HepG2 (cell line): ENCODE data around the gene RILPL1. TPM values are rescaled to one million over a fixed set of nuclear protein-coding genes. Genes with fewer than 3 reads are reported as not detected.

Experiments
- ATAC-seq: fragments of 200-7000 bp; cut with Tn5 transposase; 3 replicates; pipeline ENCODE4 v1.9.1; 2020; ENCODE audit warnings: mild to moderate bottlenecking, moderate library complexity
- BruUV-seq: library from RNA; stranded (reverse); fragments of 400-500 nt; replicated peaks from 2 replicates; lab custom pipeline; 2021; lab: Mats Ljungman, UMichigan
- CTCF ChIA-PET: fragments of 300-600 bp; formaldehyde crosslinking; extraction: SDS; loops from one replicate; lab custom pipeline; 2021; ENCODE audit warnings: low total read pairs, inconsistent platforms, low intra/inter-chr PET ratio; lab: Yijun Ruan, JAX
- POLR2A ChIA-PET: fragments of 350-600 bp; sonication (Branson Sonifier 250); formaldehyde crosslinking; loops from one replicate; lab custom pipeline; 2020; ENCODE audit warnings: antibody characterized with exemption, inconsistent platforms; lab: Yijun Ruan, JAX
- DNase-seq: peaks from one replicate; pipeline ENCODE4 v3.0.0-alpha.2; 2015; ENCODE audit warnings: low spot score
- FAIRE-seq: peaks from 3 replicates; lab custom pipeline; 2011; peaks lifted over from hg19 to GRCh38; lab: Jason Lieb, UNC
- H2AFZ ChIP-seq: one replicate; pipeline ENCODE4 v1.6.1; 2011; ENCODE audit warnings: low read length, inconsistent platforms
- H3K27ac ChIP-seq: fragments of 300-600 bp; 3 replicates; pipeline ENCODE4 v1.8.0; 2011; ENCODE audit warnings: mixed run types, mild to moderate bottlenecking, mixed read lengths, low read length, inconsistent platforms; ENCODE audit not compliant: insufficient read depth; ENCODE audit errors: extremely low read length
- H3K27me3 ChIP-seq, 2 experiments: fragments of 200-600 bp in 1 of 2; 2 replicates in 1 of 2; 3 replicates in 1 of 2; pipeline versions ENCODE4 v1.6.0 to v1.8.0; 2011; ENCODE audit warnings: low read length in 2 of 2, mild to moderate bottlenecking in 2 of 2, moderate library complexity in 2 of 2, inconsistent platforms in 1 of 2; ENCODE audit not compliant: insufficient read depth in 2 of 2, control insufficient read depth in 1 of 2
- H3K36me3 ChIP-seq, 2 experiments: fragments of 200-600 bp in 1 of 2; replicated peaks in 1 of 2; 2 replicates in 1 of 2; 3 replicates in 1 of 2; pipeline versions ENCODE4 v1.5.1 to v1.8.0; 2011; ENCODE audit warnings: low read length in 2 of 2, inconsistent platforms in 1 of 2; ENCODE audit not compliant: insufficient read depth in 2 of 2, control insufficient read depth in 1 of 2
- H3K4me1 ChIP-seq: 2 replicates; pipeline ENCODE4 v1.5.1; 2012; ENCODE audit warnings: low read length, inconsistent platforms; ENCODE audit not compliant: insufficient read depth
- H3K4me2 ChIP-seq: 2 replicates; pipeline ENCODE4 v1.6.0; 2011; ENCODE audit warnings: low read depth, low read length, inconsistent platforms
- H3K4me3 ChIP-seq, 3 experiments: fragments of 200-600 bp in 1 of 3; sonication (generic), shearing (Covaris generic) in 1 of 3; replicated peaks in 1 of 3; 2 replicates each; pipeline ENCODE4 v1.5.1; 2011 to 2016; ENCODE audit warnings: low read length in 3 of 3, inconsistent platforms in 2 of 3, low read depth in 2 of 3, mild to moderate bottlenecking in 2 of 3, control low read depth in 1 of 3, mixed read lengths in 1 of 3; ENCODE audit not compliant: insufficient read depth in 1 of 3
- H3K79me2 ChIP-seq: one replicate; pipeline ENCODE4 v1.6.1; 2011; ENCODE audit warnings: low read length, inconsistent platforms; ENCODE audit not compliant: insufficient read depth
- H3K9ac ChIP-seq: 2 replicates; pipeline ENCODE4 v1.6.0; 2011; ENCODE audit warnings: mild to moderate bottlenecking, low read depth, low read length, inconsistent platforms; ENCODE audit not compliant: insufficient read depth
- H3K9me3 ChIP-seq: 2 replicates; pipeline ENCODE4 v1.5.1; 2012; ENCODE audit warnings: mild to moderate bottlenecking, low read length
- H4K20me1 ChIP-seq: 2 replicates; pipeline ENCODE4 v1.6.0; 2011; ENCODE audit warnings: inconsistent platforms, mild to moderate bottlenecking, low read length, moderate library complexity; ENCODE audit not compliant: insufficient read depth
- BHLHE40 ChIP-seq: IDR thresholded peaks from 2 replicates; pipeline ENCODE4 v1.6.1; 2011; ENCODE audit warnings: low read length, improper control_type of control experiment
- CBX2 ChIP-seq, 2 experiments: fragments of 200-600 bp in 1 of 2; sonication (generic); formaldehyde crosslinking in 1 of 2; IDR thresholded peaks; 2 replicates each; pipeline versions ENCODE4 v1.7.0 to v1.8.1; 2018 to 2022; ENCODE audit warnings: low read depth in 2 of 2, low read length in 1 of 2, mild to moderate bottlenecking in 1 of 2, missing genetic modification reagents in 1 of 2
- EHMT2 ChIP-seq: fragments of 200-600 bp; sonication (generic); IDR thresholded peaks from 2 replicates; pipeline ENCODE4 v1.7.0; 2017; ENCODE audit warnings: antibody characterized with exemption, low read depth, low read length, borderline replicate concordance
- FOXA3 ChIP-seq: IDR thresholded peaks from 2 replicates; pipeline ENCODE4 v1.6.1; 2016; ENCODE audit warnings: missing genetic modification reagents, missing compliant biosample characterization
- HMG20B ChIP-seq: conservative IDR thresholded peaks from 2 replicates; pipeline ENCODE4 v1.6.1; 2016; ENCODE audit warnings: missing genetic modification reagents, missing compliant biosample characterization
- MED1 ChIP-seq: sonication (generic); formaldehyde crosslinking; IDR thresholded peaks from 2 replicates; pipeline ENCODE4 v1.4.0; 2020; ENCODE audit warnings: missing genetic modification reagents
- TCF7 ChIP-seq: sonication (generic); IDR thresholded peaks from 2 replicates; pipeline ENCODE4 v1.6.1; 2016; ENCODE audit warnings: antibody characterized with exemption, low read depth
- TCF7L2 ChIP-seq: IDR thresholded peaks from 2 replicates; pipeline ENCODE4 v1.6.1; 2011; ENCODE audit warnings: mild to moderate bottlenecking, low read depth, low read length, moderate library complexity
- ZNF460 ChIP-seq: sonication (generic); formaldehyde crosslinking; IDR thresholded peaks from 2 replicates; pipeline ENCODE4 v1.5.1; 2020; ENCODE audit warnings: missing genetic modification reagents, mild to moderate bottlenecking, borderline replicate concordance
- WGBS: methylation state at CpG from one replicate; pipeline ENCODE4 v1.1.6; 2017; ENCODE audit warnings: low lambda C conversion rate; 5-methylcytosine and 5-hydroxymethylcytosine counted together
- in situ Hi-C: cut with HindIII; loops from 2 replicates; pipeline ENCODE4 v1.10.0; 2017; ENCODE audit warnings: low pct_unique_long_range_greater_than_20kb; ENCODE audit not compliant: extremely low pct_ligation_motif_present
- intact Hi-C: fragments of 100-400 bp; cut with micrococcal nuclease; formaldehyde crosslinking; loops from one replicate; pipeline ENCODE4 v1.10.0; 2022; ENCODE audit not compliant: unreplicated experiment
- polyA plus RNA-seq, 8 experiments: library from polyadenylated mRNA; depleted of rRNA in 3 of 8; stranded (reverse) in 7 of 8; unstranded in 1 of 8; fragments of >200 nt; fragmentation: Illumina TruSeq in 4 of 8; extraction: Trizol in 4 of 8; gene quantifications; 2 replicates each; pipeline versions ENCODE4 v1.2.1 to v1.2.3, GENCODE V29; 2011 to 2016; ENCODE audit warnings: low read depth in 4 of 8, missing spikeins in 1 of 8, mixed read lengths in 1 of 8; ENCODE audit not compliant: insufficient read depth in 1 of 8
- total RNA-seq, 5 experiments: library from RNA; depleted of rRNA; stranded (reverse); fragments of >200 nt; fragmentation: Illumina TruSeq; extraction: Trizol; gene quantifications; 2 replicates each; pipeline ENCODE4 v1.2.3, GENCODE V29; 2016; ENCODE audit warnings: low read depth in 1 of 5
- TF ChIP-seq, protein P1 (sequence below): IDR thresholded peaks from 2 replicates; pipeline ENCODE4 v1.6.1; 2012; ENCODE audit warnings: low read depth, low read length, improper control_type of control experiment
- TF ChIP-seq, protein P2 (sequence below): sonication (generic); formaldehyde crosslinking; IDR thresholded peaks from 2 replicates; pipeline ENCODE4 v1.8.1; 2023; ENCODE audit warnings: mild to moderate bottlenecking, inconsistent platforms, moderate library complexity, missing genetic modification reagents, borderline replicate concordance
- TF ChIP-seq, protein P3 (sequence below): sonication (generic); formaldehyde crosslinking; IDR thresholded peaks from 2 replicates; pipeline ENCODE4 v1.4.0; 2020; ENCODE audit warnings: mild to moderate bottlenecking, missing genetic modification reagents

Gene RILPL1
- total and polyA plus RNA-seq, 2 of the 13 experiments (the other 11 are each of a cell fraction or from before 2014, with no cell fraction given): 5.8 to 28.4 TPM

DNA sequence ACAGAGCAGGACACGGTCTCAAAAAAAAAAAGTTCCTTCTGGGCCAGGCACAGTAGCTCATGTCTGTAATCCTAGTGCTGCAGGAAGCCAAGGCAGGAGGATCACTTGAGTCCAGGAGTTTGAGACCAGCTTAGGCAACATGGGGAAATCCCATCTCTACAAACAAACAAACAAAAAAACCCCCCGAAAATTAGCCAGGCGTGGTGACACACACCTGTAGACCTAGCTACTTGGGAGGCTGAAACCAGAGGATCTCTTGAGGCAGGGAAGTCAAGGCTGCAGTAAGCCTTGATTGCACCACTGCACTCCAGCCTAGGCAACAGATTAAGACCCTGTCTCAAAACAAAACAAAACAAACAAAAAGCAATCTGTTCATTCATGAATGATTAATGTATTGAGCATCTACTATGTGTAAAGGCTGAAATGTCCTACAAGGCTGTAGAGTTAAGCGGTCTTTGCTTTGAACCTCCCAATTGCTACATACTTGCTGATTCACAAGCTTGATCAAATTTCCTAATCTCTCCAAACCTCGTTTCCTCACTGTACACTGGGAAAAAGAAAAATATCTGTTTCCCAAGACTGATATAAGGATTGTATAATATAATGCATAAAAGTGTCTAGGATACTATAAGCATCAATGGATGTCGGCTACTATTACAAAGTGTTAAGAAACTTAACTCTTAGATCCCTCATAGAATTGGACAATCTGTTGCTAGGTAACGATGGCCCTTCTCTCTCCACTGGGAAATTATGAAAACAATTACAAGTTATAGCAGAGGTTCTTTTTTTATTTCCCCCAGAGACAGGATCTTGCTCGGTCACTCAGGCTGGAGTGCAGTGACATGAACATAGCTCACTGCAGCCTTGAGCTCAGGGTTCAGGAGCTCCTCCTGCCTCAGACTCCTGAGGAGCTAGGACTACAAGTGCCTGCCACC is 89.2 kb downstream of the RILPL1 start:
- DNase-seq (peak; percentile 78), FAIRE-seq (no peak), ATAC-seq (peak; percentile 27)
- H3K9me3 ChIP-seq: no peaks in the 10 kb centered on the region
- H3K36me3 ChIP-seq: no peaks in the 10 kb centered on the region
- in situ Hi-C loops: no loop called here
- no peak overlapping the region for H3K4me3 ChIP-seq
- H2AFZ ChIP-seq: no peak overlapping the region
- no peak overlapping the region for H3K9ac ChIP-seq
- no peak overlapping the region for H3K27ac ChIP-seq
- intact Hi-C loops: no loop called here
- no TSS peak for BruUV-seq
- WGBS: 22% methylated on average over 8 of the region's 8 CpGs
- ChIA-PET POLR2A (no interaction called here), CTCF (no interaction called here)
- no peaks in the 10 kb centered on the region for H4K20me1 ChIP-seq
- peaks cover 53% of the 10 kb centered on the region for H3K4me1 ChIP-seq
- no peaks in the 10 kb centered on the region for H3K79me2 ChIP-seq
- no peaks in the 10 kb centered on the region for H3K27me3 ChIP-seq
- H3K4me2 ChIP-seq: no peak overlapping the region
- TF ChIP-seq MED1: no peak
- TF ChIP-seq TCF7L2: peak; percentile 23; the same call in 1 of the 2 replicates
- TF ChIP-seq, protein P1, sequence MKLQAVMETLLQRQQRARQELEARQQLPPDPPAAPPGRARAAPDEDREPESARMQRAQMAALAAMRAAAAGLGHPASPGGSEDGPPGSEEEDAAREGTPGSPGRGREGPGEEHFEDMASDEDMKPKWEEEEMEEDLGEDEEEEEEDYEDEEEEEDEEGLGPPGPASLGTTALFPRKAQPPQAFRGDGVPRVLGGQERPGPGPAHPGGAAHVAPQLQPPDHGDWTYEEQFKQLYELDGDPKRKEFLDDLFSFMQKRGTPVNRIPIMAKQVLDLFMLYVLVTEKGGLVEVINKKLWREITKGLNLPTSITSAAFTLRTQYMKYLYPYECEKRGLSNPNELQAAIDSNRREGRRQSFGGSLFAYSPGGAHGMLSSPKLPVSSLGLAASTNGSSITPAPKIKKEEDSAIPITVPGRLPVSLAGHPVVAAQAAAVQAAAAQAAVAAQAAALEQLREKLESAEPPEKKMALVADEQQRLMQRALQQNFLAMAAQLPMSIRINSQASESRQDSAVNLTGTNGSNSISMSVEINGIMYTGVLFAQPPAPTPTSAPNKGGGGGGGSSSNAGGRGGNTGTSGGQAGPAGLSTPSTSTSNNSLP: peak; percentile 78
- peak; percentile 50; the same call in 1 of the 2 replicates for TF ChIP-seq TCF7
- TF ChIP-seq HMG20B (CRISPR knock-in tag): no peak
- TF ChIP-seq, protein P2, sequence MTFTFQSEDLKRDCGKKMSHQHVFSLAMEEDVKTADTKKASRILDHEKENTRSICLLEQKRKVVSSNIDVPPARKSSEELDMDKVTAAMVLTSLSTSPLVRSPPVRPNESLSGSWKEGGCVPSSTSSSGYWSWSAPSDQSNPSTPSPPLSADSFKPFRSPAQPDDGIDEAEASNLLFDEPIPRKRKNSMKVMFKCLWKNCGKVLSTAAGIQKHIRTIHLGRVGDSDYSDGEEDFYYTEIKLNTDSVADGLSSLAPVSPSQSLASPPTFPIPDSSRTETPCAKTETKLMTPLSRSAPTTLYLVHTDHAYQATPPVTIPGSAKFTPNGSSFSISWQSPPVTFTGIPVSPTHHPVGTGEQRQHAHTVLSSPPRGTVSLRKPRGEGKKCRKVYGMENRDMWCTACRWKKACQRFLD (CRISPR knock-in tag): no peak
- TF ChIP-seq EHMT2: no peak
- TF ChIP-seq BHLHE40: no peak
- TF ChIP-seq ZNF460 (CRISPR knock-in tag): peak; percentile 79
- TF ChIP-seq, protein P3, sequence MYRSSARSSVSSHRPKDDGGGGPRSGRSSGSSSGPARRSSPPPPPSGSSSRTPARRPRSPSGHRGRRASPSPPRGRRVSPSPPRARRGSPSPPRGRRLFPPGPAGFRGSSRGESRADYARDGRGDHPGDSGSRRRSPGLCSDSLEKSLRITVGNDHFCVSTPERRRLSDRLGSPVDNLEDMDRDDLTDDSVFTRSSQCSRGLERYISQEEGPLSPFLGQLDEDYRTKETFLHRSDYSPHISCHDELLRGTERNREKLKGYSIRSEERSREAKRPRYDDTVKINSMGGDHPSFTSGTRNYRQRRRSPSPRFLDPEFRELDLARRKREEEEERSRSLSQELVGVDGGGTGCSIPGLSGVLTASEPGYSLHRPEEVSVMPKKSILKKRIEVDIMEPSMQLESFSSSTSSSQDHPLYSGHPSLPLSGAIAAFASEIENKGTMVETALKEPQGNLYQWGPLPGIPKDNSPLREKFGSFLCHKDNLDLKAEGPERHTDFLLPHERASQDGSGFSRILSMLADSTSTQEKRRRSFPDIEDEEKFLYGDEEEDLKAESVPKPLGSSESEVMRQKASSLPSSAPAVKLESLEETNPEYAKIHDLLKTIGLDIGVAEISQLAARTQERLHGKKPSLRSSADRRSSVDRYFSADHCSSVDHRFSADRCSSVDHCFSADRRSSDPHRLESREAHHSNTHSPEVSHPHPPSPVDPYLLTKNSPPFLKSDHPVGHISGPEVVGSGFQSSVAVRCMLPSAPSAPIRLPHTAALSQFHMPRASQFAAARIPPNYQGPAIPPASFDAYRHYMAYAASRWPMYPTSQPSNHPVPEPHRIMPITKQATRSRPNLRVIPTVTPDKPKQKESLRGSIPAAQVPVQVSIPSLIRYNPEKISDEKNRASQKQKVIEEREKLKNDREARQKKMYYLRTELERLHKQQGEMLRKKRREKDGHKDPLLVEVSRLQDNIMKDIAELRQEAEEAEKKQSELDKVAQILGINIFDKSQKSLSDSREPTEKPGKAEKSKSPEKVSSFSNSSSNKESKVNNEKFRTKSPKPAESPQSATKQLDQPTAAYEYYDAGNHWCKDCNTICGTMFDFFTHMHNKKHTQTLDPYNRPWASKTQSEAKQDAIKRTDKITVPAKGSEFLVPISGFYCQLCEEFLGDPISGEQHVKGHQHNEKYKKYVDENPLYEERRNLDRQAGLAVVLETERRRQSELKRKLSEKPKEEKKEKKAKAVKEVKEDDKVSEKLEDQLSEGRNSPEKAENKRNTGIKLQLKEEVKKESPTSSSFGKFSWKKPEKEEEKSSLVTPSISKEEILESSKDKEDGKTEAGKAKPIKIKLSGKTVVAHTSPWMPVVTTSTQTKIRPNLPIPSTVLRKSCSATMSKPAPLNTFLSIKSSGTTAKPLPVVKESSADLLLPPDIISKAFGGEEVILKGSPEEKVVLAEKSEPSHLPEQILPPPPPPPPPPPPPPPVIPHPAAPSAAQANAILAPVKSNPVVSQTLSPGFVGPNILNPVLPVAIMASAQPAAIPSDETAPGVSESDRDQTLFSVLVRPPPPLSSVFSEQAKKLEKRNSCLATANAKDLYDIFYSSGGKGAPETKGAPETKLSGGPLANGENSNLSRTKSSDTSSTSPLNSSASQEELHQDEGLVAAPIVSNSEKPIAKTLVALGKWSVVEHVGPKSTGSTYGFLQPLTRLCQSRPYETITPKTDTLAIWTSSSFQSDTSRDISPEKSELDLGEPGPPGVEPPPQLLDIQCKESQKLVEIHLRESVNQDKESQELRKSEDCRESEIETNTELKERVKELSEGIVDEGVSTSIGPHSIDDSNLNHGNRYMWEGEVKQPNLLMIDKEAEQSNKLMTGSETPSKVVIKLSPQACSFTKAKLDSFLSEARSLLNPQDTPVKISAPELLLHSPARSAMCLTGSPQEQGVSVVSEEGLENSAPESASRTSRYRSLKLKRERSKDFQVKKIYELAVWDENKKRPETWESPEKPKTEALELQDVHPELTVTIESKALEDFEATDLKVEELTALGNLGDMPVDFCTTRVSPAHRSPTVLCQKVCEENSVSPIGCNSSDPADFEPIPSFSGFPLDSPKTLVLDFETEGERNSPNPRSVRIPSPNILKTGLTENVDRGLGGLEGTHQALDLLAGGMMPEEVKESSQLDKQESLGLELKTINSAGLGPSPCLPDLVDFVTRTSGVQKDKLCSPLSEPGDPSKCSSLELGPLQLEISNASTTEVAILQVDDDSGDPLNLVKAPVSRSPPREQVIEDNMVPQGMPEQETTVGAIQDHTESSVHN: no peak
- 0 out of 2 replicates have a peak, but pooled peaks have one; percentile 7 for TF ChIP-seq FOXA3 (CRISPR knock-in tag)
- TF ChIP-seq CBX2 (IDR thresholded peaks at IDR 0.05; ENCODE audit: low read depth, low read length): no peak
- TF ChIP-seq CBX2 (CRISPR knock-in tag; IDR thresholded peaks at IDR 0.05; ENCODE audit: low read depth): no peak
